ENCODE measurements around the gene ANAPC7.

GRCh38 chr12:110352401-110352800 lies 51.1 kb downstream of the ANAPC7 start:
- TF ChIP-seq POLR2A (IDR thresholded peaks at IDR 0.05) (no peak), CTCF (IDR thresholded peaks at IDR 0.05) (no peak)
